ENCODE results near the gene PKM. TPM values are rescaled to one million over a fixed set of nuclear protein-coding genes. Genes with fewer than 3 reads are reported as not detected.

The PKM gene
- total and polyA plus RNA-seq, 9 of the 15 experiments (the other 6 are each of a cell fraction or from before 2014, with no cell fraction given), result 140 to 825 (median 383) TPM

DNA sequence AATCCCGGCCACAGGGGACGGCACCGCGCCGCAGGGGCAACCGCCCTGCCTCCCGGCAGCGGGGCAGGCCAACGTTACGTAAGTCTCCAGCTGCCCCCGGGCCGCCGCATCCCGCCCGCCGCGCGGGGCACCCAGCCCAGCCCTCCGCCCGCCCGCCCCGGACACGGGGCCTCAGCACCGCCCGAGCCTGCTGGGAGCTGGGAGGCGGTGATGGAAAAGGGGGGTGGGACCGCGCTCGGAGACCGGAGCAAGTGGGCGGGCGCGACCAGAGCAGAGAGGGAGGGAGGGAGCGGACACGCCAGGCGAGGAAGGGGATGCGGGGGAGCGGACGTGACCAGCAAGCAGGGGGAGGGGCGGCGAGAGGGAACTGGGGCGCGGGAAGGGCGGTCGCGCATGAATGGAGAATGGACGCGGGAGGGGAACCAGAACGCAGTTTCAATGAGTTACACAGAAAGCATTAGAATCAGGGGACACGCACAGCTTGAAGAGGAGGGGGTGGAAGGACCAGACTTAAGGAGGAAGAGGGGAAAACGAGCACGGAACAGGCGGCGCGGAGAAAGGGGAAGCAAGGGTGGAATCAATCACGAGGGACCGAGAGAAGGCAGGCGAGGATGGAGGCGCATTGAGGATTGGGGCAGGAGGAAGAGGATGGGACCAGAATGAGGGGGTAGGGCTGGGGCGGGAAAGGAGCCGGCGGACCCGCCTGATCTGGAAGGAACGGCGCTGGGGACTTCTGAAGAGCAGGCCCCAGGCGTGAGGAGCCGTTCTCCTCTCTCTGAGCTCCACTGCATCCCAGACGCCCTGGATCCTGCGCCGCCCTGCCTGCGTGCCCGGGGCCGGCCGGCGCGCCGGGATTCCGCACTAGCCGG, 559 bp downstream of the PKM start (continued):
- TF ChIP-seq DPF2 (IDR thresholded peaks at IDR 0.05) (peak; percentile 60), HDAC6 (IDR thresholded peaks at IDR 0.05; ENCODE audit: low read depth, low read length) (no peak), FOXK2 (conservative IDR thresholded peaks at IDR 0.05 in 1 of 2, IDR thresholded peaks at IDR 0.05 in 1 of 2; ENCODE audit: low read depth in 2 of 2) (no peak), ZKSCAN1 (IDR thresholded peaks at IDR 0.05; ENCODE audit: low read depth, low read length) (no peak), BMI1 (IDR thresholded peaks at IDR 0.05; ENCODE audit: low read length) (no peak), MCM2 (IDR thresholded peaks at IDR 0.05; ENCODE audit: low read depth) (no peak), NCOR1 (IDR thresholded peaks at IDR 0.05) (peak; percentile 43), ZNF282 (CRISPR knock-in tag; IDR thresholded peaks at IDR 0.05) (no peak), SRF (CRISPR knock-in tag; IDR thresholded peaks at IDR 0.05) (peak in 1 of 2 experiments; percentile 36; a peak in 1 of 4 replicates), NFIX (CRISPR knock-in tag; IDR thresholded peaks at IDR 0.05; ENCODE audit: low read depth) (no peak), MIER1 (IDR thresholded peaks at IDR 0.05; ENCODE audit: low read depth) (no peak), MCM3 (IDR thresholded peaks at IDR 0.05) (no peak), YBX1 (IDR thresholded peaks at IDR 0.05) (no peak), POLR2A (conservative IDR thresholded peaks at IDR 0.05) (peak; percentile 76), ESRRA (IDR thresholded peaks at IDR 0.05; ENCODE audit: borderline replicate concordance, low read depth) (no peak), ZNF445 (CRISPR knock-in tag; IDR thresholded peaks at IDR 0.05; ENCODE audit: low read depth) (no peak), BRD4 (IDR thresholded peaks at IDR 0.05) (no peak), ATF1 (CRISPR knock-in tag; IDR thresholded peaks at IDR 0.05) (no peak), ATF1 (tag; IDR thresholded peaks at IDR 0.05) (no peak), PHF20 (IDR thresholded peaks at IDR 0.05; ENCODE audit: partially characterized antibody) (no peak), ZSCAN32 (CRISPR knock-in tag; IDR thresholded peaks at IDR 0.05) (peak; percentile 37; the same call in 1 of the 2 replicates), ZNF274 (IDR thresholded peaks at IDR 0.05; ENCODE audit: borderline replicate concordance, low read depth, low read length) (no peak)
- TF ChIP-seq, protein P1, sequence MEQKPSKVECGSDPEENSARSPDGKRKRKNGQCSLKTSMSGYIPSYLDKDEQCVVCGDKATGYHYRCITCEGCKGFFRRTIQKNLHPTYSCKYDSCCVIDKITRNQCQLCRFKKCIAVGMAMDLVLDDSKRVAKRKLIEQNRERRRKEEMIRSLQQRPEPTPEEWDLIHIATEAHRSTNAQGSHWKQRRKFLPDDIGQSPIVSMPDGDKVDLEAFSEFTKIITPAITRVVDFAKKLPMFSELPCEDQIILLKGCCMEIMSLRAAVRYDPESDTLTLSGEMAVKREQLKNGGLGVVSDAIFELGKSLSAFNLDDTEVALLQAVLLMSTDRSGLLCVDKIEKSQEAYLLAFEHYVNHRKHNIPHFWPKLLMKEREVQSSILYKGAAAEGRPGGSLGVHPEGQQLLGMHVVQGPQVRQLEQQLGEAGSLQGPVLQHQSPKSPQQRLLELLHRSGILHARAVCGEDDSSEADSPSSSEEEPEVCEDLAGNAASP (IDR thresholded peaks at IDR 0.05), result no peak
- TF ChIP-seq, protein P2, sequence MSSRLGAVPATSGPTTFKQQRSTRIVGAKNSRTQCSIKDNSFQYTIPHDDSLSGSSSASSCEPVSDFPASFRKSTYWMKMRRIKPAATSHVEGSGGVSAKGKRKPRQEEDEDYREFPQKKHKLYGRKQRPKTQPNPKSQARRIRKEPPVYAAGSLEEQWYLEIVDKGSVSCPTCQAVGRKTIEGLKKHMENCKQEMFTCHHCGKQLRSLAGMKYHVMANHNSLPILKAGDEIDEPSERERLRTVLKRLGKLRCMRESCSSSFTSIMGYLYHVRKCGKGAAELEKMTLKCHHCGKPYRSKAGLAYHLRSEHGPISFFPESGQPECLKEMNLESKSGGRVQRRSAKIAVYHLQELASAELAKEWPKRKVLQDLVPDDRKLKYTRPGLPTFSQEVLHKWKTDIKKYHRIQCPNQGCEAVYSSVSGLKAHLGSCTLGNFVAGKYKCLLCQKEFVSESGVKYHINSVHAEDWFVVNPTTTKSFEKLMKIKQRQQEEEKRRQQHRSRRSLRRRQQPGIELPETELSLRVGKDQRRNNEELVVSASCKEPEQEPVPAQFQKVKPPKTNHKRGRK (tag; IDR thresholded peaks at IDR 0.05), result no peak
- TF ChIP-seq, protein P3, sequence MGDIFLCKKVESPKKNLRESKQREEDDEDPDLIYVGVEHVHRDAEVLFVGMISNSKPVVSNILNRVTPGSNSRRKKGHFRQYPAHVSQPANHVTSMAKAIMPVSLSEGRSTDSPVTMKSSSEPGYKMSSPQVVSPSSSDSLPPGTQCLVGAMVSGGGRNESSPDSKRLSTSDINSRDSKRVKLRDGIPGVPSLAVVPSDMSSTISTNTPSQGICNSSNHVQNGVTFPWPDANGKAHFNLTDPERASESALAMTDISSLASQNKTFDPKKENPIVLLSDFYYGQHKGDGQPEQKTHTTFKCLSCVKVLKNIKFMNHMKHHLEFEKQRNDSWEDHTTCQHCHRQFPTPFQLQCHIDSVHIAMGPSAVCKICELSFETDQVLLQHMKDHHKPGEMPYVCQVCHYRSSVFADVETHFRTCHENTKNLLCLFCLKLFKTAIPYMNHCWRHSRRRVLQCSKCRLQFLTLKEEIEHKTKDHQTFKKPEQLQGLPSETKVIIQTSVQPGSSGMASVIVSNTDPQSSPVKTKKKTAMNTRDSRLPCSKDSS (IDR thresholded peaks at IDR 0.05; ENCODE audit: low read depth, partially characterized antibody), result no peak
- TF ChIP-seq, protein P4, sequence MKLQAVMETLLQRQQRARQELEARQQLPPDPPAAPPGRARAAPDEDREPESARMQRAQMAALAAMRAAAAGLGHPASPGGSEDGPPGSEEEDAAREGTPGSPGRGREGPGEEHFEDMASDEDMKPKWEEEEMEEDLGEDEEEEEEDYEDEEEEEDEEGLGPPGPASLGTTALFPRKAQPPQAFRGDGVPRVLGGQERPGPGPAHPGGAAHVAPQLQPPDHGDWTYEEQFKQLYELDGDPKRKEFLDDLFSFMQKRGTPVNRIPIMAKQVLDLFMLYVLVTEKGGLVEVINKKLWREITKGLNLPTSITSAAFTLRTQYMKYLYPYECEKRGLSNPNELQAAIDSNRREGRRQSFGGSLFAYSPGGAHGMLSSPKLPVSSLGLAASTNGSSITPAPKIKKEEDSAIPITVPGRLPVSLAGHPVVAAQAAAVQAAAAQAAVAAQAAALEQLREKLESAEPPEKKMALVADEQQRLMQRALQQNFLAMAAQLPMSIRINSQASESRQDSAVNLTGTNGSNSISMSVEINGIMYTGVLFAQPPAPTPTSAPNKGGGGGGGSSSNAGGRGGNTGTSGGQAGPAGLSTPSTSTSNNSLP (IDR thresholded peaks at IDR 0.05; ENCODE audit: borderline replicate concordance, low read depth, low read length), result no peak
